Naive thymus-derived CD4-positive, alpha-beta T cell (primary cell): ENCODE results near the gene SBF1. TPM values are rescaled to one million over a fixed set of nuclear protein-coding genes. Genes with fewer than 3 reads are reported as not detected.
"Not testable (repeated sequence)": the region's sequence is repeated elsewhere in the genome, so short reads cannot be mapped to it uniquely, and the experiment has no call there.

Source experiments
- ATAC-seq: fragments of 150-1000 bp; cut with Tn5 transposase; 2 replicates; pipeline ENCODE4 v1.10.0; 2021; ENCODE audit warnings: mild to moderate bottlenecking, moderate library complexity
- CTCF ChIA-PET: fragments of 350-600 bp; sonication (Branson Sonifier 250); formaldehyde crosslinking; loops from one replicate; lab custom pipeline; 2021; ENCODE audit warnings: antibody characterized with exemption; lab: Charles Lee
- POLR2A ChIA-PET: fragments of 350-600 bp; sonication (Branson Sonifier 250); formaldehyde crosslinking; loops from one replicate; lab custom pipeline; 2021; ENCODE audit warnings: antibody characterized with exemption, inconsistent platforms; lab: Charles Lee
- DNase-seq, 9 donors: peaks; one replicate each; pipeline versions ENCODE4 v3.0.0 to v3.0.0-alpha.2; 2020 to 2022; ENCODE audit warnings: mixed read lengths in 1 of 9
- H3K27ac ChIP-seq: one replicate; pipeline ENCODE4 v1.7.0; 2013; ENCODE audit warnings: mild to moderate bottlenecking, low read depth, low read length, moderate library complexity
- H3K27me3 ChIP-seq, 2 donors: one replicate each; pipeline ENCODE4 v1.7.0; 2013; ENCODE audit warnings: low read length in 2 of 2, mild to moderate bottlenecking in 2 of 2, moderate library complexity in 2 of 2; ENCODE audit not compliant: control insufficient read depth in 2 of 2, insufficient read depth in 2 of 2
- H3K36me3 ChIP-seq, 3 experiments: 1 replicate in 2 of 3; 2 replicates in 1 of 3; pipeline ENCODE4 v1.7.0; 2013; ENCODE audit warnings: low read length in 3 of 3, mild to moderate bottlenecking in 3 of 3, moderate library complexity in 1 of 3; ENCODE audit not compliant: insufficient read depth in 3 of 3, control insufficient read depth in 2 of 3
- H3K4me1 ChIP-seq, 2 donors: one replicate each; pipeline ENCODE4 v1.7.0; 2013; ENCODE audit warnings: low read length in 2 of 2, mild to moderate bottlenecking in 2 of 2, moderate library complexity in 1 of 2; ENCODE audit not compliant: control insufficient read depth in 2 of 2, insufficient read depth in 2 of 2
- H3K4me3 ChIP-seq: 2 replicates; pipeline ENCODE4 v1.7.0; 2013; ENCODE audit warnings: mild to moderate bottlenecking, low read length
- H3K9me3 ChIP-seq, 3 experiments: 1 replicate in 2 of 3; 2 replicates in 1 of 3; pipeline ENCODE4 v1.7.0; 2013; ENCODE audit warnings: low read length in 3 of 3; ENCODE audit not compliant: control insufficient read depth in 2 of 3
- H3K27ac Mint-ChIP-seq, 9 donors: one replicate each; pipeline ENCODE4 v1.8.0; 2020 to 2022; ENCODE audit warnings: mixed read lengths in 9 of 9, mild to moderate bottlenecking in 8 of 9, moderate library complexity in 5 of 9, inconsistent platforms in 2 of 9
- H3K27me3 Mint-ChIP-seq, 5 donors: one replicate each; pipeline ENCODE4 v1.8.0; 2021 to 2022; ENCODE audit warnings: mixed read lengths in 5 of 5, mild to moderate bottlenecking in 1 of 5
- H3K36me3 Mint-ChIP-seq, 5 donors: one replicate each; pipeline ENCODE4 v1.8.0; 2020 to 2022; ENCODE audit warnings: mixed read lengths in 5 of 5, mild to moderate bottlenecking in 3 of 5, inconsistent platforms in 1 of 5
- H3K4me1 Mint-ChIP-seq, 7 donors: one replicate each; pipeline ENCODE4 v1.8.0; 2020 to 2022; ENCODE audit warnings: mixed read lengths in 7 of 7, mild to moderate bottlenecking in 3 of 7, inconsistent platforms in 1 of 7
- H3K4me3 Mint-ChIP-seq, 10 donors: one replicate each; pipeline ENCODE4 v1.8.0; 2020 to 2022; ENCODE audit warnings: mild to moderate bottlenecking in 10 of 10, mixed read lengths in 10 of 10, moderate library complexity in 6 of 10, inconsistent platforms in 2 of 10
- H3K9me3 Mint-ChIP-seq, 11 donors: one replicate each; pipeline ENCODE4 v1.8.0; 2020 to 2022; ENCODE audit warnings: mixed read lengths in 11 of 11, mild to moderate bottlenecking in 4 of 11, inconsistent platforms in 1 of 11, moderate library complexity in 1 of 11
- intact Hi-C, 2 donors: fragments of 100-400 bp; cut with micrococcal nuclease; formaldehyde crosslinking; loops; one replicate each; pipeline ENCODE4 v1.15.1; 2023
- polyA plus RNA-seq, 2 donors: library from polyadenylated mRNA; unstranded; fragments of 300-500 nt; fragmentation: Illumina TruSeq; gene quantifications; one replicate each; pipeline ENCODE4 v1.2.3, GENCODE V29; 2021
- total RNA-seq, 6 experiments: library from RNA in 5 of 6; stranded (reverse) in 5 of 6; gene quantifications; 1 replicate in 5 of 6; 2 replicates in 1 of 6; pipeline ENCODE4 v1.2.3 and lab custom pipeline; 2021 to 2026

The SBF1 gene
- total and polyA plus RNA-seq, 7 experiments from 2014 or later, result 15.2 to 209 (median 170) TPM

DNA sequence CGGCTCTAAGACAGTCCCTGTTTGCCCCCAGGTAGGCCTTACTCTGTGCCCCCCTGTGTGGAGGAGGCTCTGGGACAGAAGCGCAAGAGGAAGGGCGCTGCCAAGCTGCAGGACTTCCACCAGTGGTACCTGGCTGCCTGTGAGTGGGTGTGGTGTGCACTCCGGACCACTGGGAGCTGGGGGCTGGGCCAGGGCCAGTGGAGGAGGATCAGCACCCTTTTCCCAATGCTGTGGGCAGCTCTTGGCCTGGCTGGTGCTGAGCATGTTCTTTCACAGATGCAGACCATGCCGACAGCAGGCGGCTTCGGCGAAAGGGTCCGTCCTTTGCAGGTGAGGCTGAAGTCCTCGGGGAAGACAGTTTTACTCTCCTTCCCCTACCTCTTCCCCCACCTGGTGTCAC lies 46.9 kb upstream of the SBF1 start:
- Mint-ChIP-seq H3K4me1 (peaks cover 6 to 14% (median 9%) of the 10 kb centered on the region in 7 donors), H3K27ac (peak overlapping the region in 1 of 9 donors; percentile 41), H3K9me3 (no peaks in the 10 kb centered on the region), H3K36me3 (peaks cover 0 to 11% (median 0%) of the 10 kb centered on the region in 5 donors), H3K4me3 (no peak overlapping the region), H3K27me3 (peaks cover 0 to 6% (median 0%) of the 10 kb centered on the region in 5 donors)
- intact Hi-C loops, result no loop called here
- DNase-seq, result no peak
- Histone ChIP-seq H3K27me3 (no peaks in the 10 kb centered on the region), H3K4me3 (no peak overlapping the region), H3K4me1 (peaks cover 13% of the 10 kb centered on the region in 2 donors), H3K36me3 (peaks cover 0 to 63% (median 14%) of the 10 kb centered on the region in 3 experiments), H3K27ac (no peak overlapping the region), H3K9me3 (no peaks in the 10 kb centered on the region)
- ATAC-seq, result no peak
- ChIA-PET POLR2A (interaction anchor here (1.2 to 1.7 kb wide), 2 partner anchors 61 to 99 kb away, joined by 4 read pairs; partner anchors contain the start of gene CHKB), CTCF (interaction anchor here (0.8 kb wide), 1 partner anchor 16 kb away, joined by 3 read pairs; no protein-coding TSS in a partner anchor)

- POLR2A ChIA-PET, result no interaction called here
- H3K4me1 ChIP-seq, result peaks cover 9% of the 10 kb centered on the region in 2 donors
- peaks cover 0 to 13% (median 0%) of the 10 kb centered on the region in 5 donors for H3K36me3 Mint-ChIP-seq
- ATAC-seq (no peak), DNase-seq (no peak)
- H3K4me3 ChIP-seq, result no peak overlapping the region
- no peaks in the 10 kb centered on the region for H3K9me3 Mint-ChIP-seq
- H3K4me3 Mint-ChIP-seq, result no peak overlapping the region
- H3K27me3 ChIP-seq, result no peaks in the 10 kb centered on the region
- no peak overlapping the region for H3K27ac ChIP-seq
- peaks cover 6 to 12% (median 11%) of the 10 kb centered on the region in 7 donors for H3K4me1 Mint-ChIP-seq
- H3K27ac Mint-ChIP-seq, result no peak overlapping the region
- intact Hi-C loops, result no loop called here
- peaks cover 0 to 70% (median 14%) of the 10 kb centered on the region in 3 experiments for H3K36me3 ChIP-seq
- CTCF ChIA-PET, result no interaction called here
- peaks cover 0 to 6% (median 0%) of the 10 kb centered on the region in 5 donors for H3K27me3 Mint-ChIP-seq
- no peaks in the 10 kb centered on the region for H3K9me3 ChIP-seq
These were observed 46.1 kb upstream of the SBF1 start for GRCh38 chr22:50520826-50521453.

DNA sequence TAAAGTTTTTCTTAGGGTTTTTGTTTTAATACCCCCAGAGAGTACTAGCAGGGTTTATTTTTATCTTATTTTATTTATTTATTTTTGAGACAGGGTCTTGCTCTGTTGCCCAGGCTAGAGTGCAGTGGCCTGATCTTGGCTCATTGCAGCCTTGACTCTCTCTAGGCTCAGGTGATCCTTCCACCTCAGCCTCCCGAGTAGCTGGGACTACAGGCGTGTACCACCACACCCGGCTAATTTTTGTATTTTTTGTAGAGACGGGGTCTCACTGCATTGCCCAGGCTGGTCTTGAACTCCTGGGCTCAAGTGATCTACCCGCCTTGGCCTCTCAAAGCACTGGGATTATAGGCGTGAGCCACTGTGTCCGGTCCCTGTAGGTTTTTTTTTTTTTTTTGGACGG lies 45.3 kb upstream of the SBF1 start:
- H3K9me3 Mint-ChIP-seq, H3K27me3 Mint-ChIP-seq, H3K27me3 ChIP-seq, H3K27ac ChIP-seq, CTCF ChIA-PET, H3K4me3 ChIP-seq, ATAC-seq, H3K9me3 ChIP-seq, H3K27ac Mint-ChIP-seq, H3K4me1 ChIP-seq, intact Hi-C loops, DNase-seq, H3K4me3 Mint-ChIP-seq, POLR2A ChIA-PET: not testable (repeated sequence)
- Mint-ChIP-seq H3K4me1 (peaks cover 8 to 17% (median 12%) of the 10 kb centered on the region in 7 donors), H3K36me3 (peaks cover 0 to 17% (median 0%) of the 10 kb centered on the region in 5 donors)
- peaks cover 0 to 70% (median 14%) of the 10 kb centered on the region in 3 experiments for H3K36me3 ChIP-seq

- H3K27ac ChIP-seq, result no peak overlapping the region
- Mint-ChIP-seq H3K27me3 (no peaks in the 10 kb centered on the region), H3K4me1 (peaks cover 7 to 18% (median 12%) of the 10 kb centered on the region in 7 donors), H3K9me3 (peaks cover 0 to 1% (median 0%) of the 10 kb centered on the region in 11 donors), H3K27ac (no peak overlapping the region), H3K36me3 (peaks cover 0 to 23% (median 4%) of the 10 kb centered on the region in 5 donors), H3K4me3 (no peak overlapping the region)
- ChIA-PET CTCF (interaction anchor here (1.0 kb wide), 1 partner anchor 10 kb away, joined by 3 read pairs; no protein-coding TSS in a partner anchor), POLR2A (interaction anchor here (2.2 kb wide), 1 partner anchor 10 kb away, joined by 10 read pairs; the partner anchor contains the start of gene NCAPH2)
- no peaks in the 10 kb centered on the region for H3K9me3 ChIP-seq
- no peak for DNase-seq
- H3K27me3 ChIP-seq, result no peaks in the 10 kb centered on the region
- H3K4me1 ChIP-seq, result peaks cover under 1 to 2% of the 10 kb centered on the region in 2 donors
- peaks cover 0 to 79% (median 14%) of the 10 kb centered on the region in 3 experiments for H3K36me3 ChIP-seq
- intact Hi-C loops, result no loop called here
- H3K4me3 ChIP-seq, result no peak overlapping the region
- ATAC-seq, result no peak
These were observed 44.3 kb upstream of the SBF1 start for GRCh38 chr22:50519151-50519550.

DNA sequence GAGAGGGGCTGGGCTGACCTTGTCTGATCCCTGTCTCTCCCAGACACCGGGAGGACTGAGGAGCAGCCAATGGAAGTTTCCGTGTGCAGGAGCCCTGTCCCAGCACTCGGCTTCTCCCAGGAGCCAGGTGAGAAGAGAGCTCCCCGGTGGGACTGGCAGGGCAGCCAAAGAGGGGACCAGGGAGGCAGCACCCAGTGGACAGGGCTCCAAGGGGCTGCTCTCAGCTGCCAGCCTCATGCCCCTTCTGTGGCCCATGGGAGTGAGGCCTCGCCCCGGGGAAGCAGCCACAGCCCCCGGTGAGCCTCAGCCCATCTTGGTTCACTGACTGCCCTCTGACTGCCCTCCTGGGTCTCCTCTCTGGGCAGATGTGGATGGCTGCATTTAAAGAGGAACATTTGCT lies 43.8 kb upstream of the SBF1 start:
- no peaks in the 10 kb centered on the region for H3K4me1 ChIP-seq
- intact Hi-C loops, result no loop called here
- no peak overlapping the region for H3K4me3 ChIP-seq
- H3K9me3 ChIP-seq, result no peaks in the 10 kb centered on the region
- ChIA-PET CTCF (interaction anchor here (1.0 kb wide), 1 partner anchor 10 kb away, joined by 3 read pairs; no protein-coding TSS in a partner anchor), POLR2A (interaction anchor here (2.2 kb wide), 1 partner anchor 10 kb away, joined by 10 read pairs; the partner anchor contains the start of gene NCAPH2)
- Mint-ChIP-seq H3K27me3 (no peaks in the 10 kb centered on the region), H3K36me3 (peaks cover 0 to 23% (median 4%) of the 10 kb centered on the region in 5 donors), H3K4me3 (no peak overlapping the region), H3K4me1 (peaks cover 7 to 20% (median 13%) of the 10 kb centered on the region in 7 donors), H3K9me3 (peaks cover 0 to 1% (median 0%) of the 10 kb centered on the region in 11 donors), H3K27ac (peak overlapping the region in 1 of 9 donors; percentile 67)
- ATAC-seq, result no peak
- H3K27me3 ChIP-seq, result no peaks in the 10 kb centered on the region
- H3K36me3 ChIP-seq, result peaks cover 0 to 76% (median 12%) of the 10 kb centered on the region in 3 experiments
- no peak overlapping the region for H3K27ac ChIP-seq
- DNase-seq, result no peak

- ATAC-seq (no peak), DNase-seq (no peak)
- Histone ChIP-seq H3K36me3 (peaks cover 0 to 72% (median 5%) of the 10 kb centered on the region in 3 experiments), H3K4me1 (no peaks in the 10 kb centered on the region), H3K27ac (no peak overlapping the region), H3K27me3 (no peaks in the 10 kb centered on the region), H3K4me3 (no peak overlapping the region), H3K9me3 (no peaks in the 10 kb centered on the region)
- intact Hi-C loops, result no loop called here
- Mint-ChIP-seq H3K36me3 (peaks cover 0 to 23% (median 4%) of the 10 kb centered on the region in 5 donors), H3K27me3 (no peaks in the 10 kb centered on the region), H3K4me3 (no peak overlapping the region), H3K4me1 (peaks cover 7 to 21% (median 16%) of the 10 kb centered on the region in 7 donors), H3K9me3 (peaks cover 0 to 1% (median 0%) of the 10 kb centered on the region in 11 donors), H3K27ac (no peak overlapping the region)
- POLR2A ChIA-PET, result interaction anchor here (1.2 to 2.2 kb wide), 2 partner anchors 8 to 9 kb away, joined by 4 to 10 read pairs; partner anchors contain the start of genes NCAPH2 and SCO2
- CTCF ChIA-PET, result no interaction called here
These were observed 42.8 kb upstream of the SBF1 start for GRCh38 chr22:50517495-50518260.
